GM21526 (cell line): ENCODE data around the gene GJD3.

ENCODE experiments used
- ATAC-seq: cut with Tn5 transposase; IDR thresholded peaks from one replicate; pipeline ENCODE4 v1.9.1; 2021; ENCODE audit warnings: moderate library complexity; ENCODE audit not compliant: unreplicated experiment, low FRiP score

GJD3 gene

DNA sequence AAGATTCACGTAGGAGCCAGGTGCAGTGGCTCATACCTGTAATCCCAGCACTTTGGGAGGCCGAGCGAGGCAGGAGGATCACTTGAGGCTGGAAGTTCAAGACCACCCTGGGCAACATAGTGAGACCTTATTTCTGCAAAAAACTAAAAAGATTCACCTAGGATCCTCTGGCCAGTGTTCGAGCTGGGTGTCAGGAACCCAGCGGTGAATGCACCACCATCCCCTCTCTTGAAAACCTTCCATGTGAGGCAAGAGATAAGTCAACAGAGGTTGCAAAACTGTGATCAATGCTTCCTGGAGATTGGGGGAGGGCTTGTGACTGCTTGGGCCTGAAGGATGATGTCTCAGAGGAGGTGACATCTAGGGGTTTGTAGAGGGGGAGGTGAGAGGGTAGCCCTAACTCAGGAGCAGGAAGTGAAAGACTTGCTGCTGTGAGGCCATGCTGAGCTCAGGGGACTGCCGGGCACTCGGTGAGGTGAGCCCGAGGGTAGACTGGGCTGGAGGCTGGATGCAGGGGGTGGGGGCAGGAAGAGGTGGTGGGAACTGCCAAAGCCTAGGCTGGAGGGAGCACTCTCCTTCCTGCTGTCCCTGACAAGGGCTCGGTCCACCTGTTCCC lies 11.7 kb downstream of the GJD3 start:
- ATAC-seq: no peak

- ATAC-seq: no peak
These were observed 12.2 kb downstream of the GJD3 start for GRCh38 chr17:40352237-40352778.

DNA sequence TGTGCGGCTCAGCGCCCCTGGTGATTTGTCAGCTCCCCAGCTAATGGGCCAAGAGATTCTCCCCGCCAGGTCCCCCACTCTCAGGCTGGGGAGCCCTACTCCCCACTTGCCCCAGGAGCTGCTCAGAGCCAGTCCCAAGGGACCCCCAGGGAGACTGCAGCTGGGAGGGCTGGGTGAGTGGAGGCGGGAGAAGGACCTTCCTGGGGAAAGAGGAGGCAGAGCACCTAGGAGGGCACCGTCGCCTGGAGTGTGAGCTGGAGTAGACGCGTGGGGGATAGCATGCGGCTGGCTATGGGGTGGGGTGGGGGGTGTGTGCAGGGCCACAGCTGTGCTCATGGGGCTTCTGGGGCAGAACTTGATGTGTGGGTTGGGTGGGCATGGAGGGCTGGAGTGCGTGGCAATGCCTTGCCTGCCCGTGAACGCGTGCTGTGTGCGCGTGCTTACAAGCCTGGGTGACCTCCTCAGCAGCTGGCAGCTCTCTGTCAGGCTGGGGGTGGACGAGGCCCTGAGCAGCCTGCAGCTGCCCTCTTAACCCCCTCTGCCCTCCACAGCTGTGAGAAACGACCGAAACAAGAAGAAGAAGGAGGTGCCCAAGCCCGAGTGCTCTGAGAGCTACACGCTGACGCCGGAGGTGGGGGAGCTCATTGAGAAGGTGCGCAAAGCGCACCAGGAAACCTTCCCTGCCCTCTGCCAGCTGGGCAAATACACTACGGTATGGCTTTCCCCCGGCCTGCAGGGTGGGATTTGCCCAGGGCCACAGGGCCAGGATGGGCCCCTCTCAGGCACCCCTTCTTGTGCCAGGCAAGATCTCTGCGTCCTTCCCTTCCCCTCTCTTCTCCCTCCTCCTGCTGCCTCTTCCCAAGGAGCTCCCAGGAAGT lies 12.9 kb downstream of the GJD3 start:
- ATAC-seq: no peak

DNA sequence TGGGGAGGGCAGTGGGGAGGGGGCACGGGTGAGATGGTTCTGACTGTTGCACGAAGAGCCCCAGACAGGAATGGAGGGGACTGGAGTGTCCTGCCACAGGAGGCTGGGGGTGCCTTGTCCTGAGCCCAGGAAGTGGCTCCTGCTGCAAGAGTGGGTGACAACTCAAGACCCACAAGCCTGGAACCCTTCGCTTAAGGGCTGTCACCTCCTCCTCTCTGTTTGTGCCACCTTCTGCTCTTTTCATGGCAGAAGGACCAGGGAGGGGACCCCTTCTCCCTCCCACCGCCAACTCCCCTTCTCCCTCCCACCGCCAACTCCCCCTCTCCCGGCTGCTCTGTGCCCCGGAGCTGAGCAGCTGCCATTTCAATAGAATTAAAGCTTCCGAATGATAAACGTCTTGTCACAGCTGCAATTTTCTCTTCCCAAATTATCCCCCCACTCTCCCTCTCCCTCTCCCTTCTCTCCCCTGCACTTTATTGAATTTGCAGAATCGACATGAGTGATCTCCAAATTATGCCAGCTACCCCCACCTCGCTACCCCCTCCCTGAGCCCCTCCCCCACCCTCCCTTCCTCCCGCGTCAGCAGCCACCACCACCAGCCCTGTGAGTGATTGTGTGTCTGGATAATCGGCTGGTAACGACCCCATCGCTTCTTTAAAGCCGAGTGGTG lies 13.7 kb downstream of the GJD3 start:
- no peak for ATAC-seq

DNA sequence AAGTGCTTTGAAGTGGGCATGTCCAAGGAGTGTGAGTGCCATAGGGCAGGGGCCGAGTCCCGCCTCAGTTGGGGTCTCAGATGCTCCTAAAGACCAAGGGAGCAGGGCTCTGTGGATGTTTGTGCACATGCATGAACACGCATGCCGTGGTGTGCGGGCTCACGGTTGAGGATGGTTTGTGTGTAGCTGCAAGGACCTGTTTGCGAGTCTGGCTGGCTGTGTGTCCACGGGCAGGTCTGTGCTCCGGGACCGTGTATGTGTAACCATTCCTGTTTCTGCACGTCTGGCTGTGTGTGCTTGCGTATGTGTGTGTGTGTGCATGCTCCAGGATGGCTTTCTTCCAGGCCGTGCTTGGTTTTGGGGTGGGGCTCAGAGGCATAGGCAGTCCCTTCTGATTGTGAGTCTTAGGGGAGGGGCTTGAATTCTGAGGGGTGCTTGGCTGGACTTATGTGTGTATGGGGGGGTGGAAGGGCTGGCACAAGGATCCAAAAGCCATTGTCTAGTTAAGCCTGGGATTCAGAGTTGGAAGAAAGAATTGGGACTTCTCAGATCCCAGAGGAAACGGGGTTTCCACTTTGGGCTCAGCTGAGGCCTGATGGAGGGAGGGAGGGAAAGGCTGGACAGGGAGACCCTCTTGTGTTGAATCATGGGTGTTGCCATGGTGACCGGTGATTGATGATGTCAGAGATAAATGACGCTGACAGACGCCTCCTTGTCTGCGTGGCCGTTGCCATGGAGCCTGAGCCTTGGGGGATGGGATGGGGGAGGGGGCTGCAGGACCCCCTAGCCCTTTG lies 14.4 kb downstream of the GJD3 start:
- no peak for ATAC-seq

DNA sequence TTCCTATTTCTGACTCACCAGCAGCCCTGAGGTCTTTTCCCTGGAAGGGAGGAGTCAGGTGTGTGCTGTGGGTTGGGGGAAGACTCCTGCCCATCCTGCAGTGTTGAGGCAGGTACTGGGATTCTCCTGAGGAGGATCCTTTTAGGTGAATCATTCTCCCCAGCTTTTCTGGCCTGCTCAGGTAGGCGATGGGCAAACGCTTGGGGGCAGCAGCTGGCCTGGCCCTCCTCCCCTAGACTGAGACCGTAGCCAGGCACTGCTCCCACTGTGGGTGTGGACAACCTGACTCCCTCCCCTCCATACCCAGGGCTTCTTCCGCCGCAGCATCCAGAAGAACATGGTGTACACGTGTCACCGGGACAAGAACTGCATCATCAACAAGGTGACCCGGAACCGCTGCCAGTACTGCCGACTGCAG lies 15.1 kb downstream of the GJD3 start:
- no peak for ATAC-seq

GRCh38 chr17:40348562-40349476 lies 15.7 kb downstream of the GJD3 start:
- no peak for ATAC-seq

GRCh38 chr17:40348136-40348504 lies 16.4 kb downstream of the GJD3 start:
- no peak for ATAC-seq

DNA sequence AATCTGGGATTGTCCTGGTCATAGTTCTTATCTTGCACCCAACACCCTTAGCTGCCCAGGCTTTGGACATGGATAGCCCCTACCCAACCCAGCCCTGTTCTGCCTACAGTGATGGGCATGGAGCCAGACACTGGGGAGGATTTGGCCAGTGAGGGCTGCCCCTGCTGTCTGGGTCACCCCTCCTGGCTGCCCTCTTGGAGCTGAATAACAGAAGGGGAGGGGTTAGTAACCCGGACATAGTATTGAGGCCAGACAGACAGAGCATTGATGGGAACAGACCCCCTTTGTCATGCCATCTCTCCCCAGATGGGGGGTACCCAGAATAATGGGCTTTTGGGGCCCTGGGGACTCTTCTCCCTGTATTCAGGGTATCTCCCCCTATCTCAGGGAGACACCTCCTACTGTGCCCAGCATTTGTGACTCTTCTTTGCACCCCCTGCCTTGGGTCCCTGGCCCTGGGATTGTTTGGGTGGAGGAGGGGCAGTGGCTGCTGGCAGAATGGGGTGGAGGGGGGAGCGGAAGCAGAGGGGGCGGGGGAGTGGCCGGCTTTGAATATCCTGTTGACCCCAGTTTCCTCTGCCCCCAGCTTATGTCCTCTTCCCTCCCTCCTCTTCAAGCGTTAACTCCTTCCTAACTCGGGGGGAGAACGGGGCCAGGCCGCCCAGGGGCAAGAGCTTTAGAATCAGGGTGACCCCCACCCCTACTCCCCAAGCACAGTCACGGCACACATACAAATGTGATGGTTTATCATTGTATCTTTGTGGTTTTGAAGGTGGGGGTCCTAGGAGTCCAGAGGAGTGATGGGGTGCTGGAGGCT lies 17.0 kb downstream of the GJD3 start:
- ATAC-seq: no peak

- ATAC-seq: no peak
These were observed 17.8 kb downstream of the GJD3 start for GRCh38 chr17:40346765-40347158.

DNA sequence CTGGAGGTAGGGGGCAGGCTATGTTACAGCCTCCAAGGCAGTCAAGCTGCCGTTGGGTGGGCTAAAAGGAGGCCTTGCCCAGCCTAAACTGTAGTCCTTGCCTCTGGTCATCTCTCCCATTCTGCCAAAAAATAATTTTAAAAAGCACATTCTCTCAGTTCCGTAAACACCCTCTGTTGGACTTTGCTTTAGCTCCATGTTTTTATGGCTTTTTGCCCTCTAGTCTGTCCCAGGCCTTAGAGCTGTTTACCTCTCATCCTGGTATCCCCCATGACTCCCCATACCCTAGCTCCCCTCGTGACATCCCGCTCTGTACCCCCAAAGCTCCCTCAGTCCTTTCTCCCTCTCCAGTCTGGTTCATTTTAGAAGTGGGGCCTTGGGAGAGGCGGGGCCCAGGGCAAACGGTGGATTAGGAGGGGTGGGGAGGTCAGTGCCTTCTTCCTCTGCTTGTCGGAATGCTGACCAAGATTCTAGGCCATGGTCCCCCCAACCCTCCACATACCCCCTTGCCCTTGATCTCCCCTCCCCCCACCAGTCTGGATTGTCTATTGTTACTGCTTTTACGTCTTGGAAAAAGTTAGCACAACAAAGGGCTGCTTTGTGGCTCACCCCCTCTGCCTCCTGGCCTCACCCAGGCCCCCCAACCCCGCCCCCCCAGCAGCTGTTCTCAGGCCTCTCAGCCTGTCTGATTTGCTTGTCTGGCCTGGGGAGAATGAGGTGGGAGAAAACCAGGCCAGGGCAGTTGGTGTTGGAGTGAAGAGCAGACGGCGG lies 18.4 kb downstream of the GJD3 start:
- no peak for ATAC-seq

GRCh38 chr17:40345161-40345993 lies 19.2 kb downstream of the GJD3 start:
- no peak for ATAC-seq

- no peak for ATAC-seq
These were observed 19.9 kb downstream of the GJD3 start for GRCh38 chr17:40344421-40345160.

- ATAC-seq: no peak
These were observed 21.1 kb downstream of the GJD3 start for GRCh38 chr17:40343219-40344119.

- no peak for ATAC-seq
These were observed 21.9 kb downstream of the GJD3 start for GRCh38 chr17:40342504-40343218.
